Body of pancreas (tissue), 4 donors: ENCODE data around the gene KLHL1. TPM values are rescaled to one million over a fixed set of nuclear protein-coding genes. Genes with fewer than 3 reads are reported as not detected.

Experiments used
- ATAC-seq: fragments of 150-250 bp; one replicate; pipeline ENCODE4 v1.9.1; 2016
- DNase-seq, 4 donors: peaks; one replicate each; pipeline ENCODE4 v3.0.0-alpha.2; 2019
- H3K27ac ChIP-seq, 4 donors: fragments of 200-600 bp; sonication (generic); 1 replicate in 3 of 4; 2 replicates in 1 of 4; pipeline versions ENCODE4 v1.5.1 to v1.6.1; 2016 to 2019; ENCODE audit warnings: mild to moderate bottlenecking in 1 of 4, mixed read lengths in 1 of 4, moderate library complexity in 1 of 4
- H3K27me3 ChIP-seq, 2 donors: fragments of 200-600 bp; sonication (generic); one replicate each; pipeline ENCODE4 v1.6.0; 2016; ENCODE audit warnings: mild to moderate bottlenecking in 1 of 2
- H3K36me3 ChIP-seq, 2 donors: fragments of 200-600 bp; sonication (generic); replicated peaks in 1 of 2; 2 replicates each; pipeline ENCODE4 v1.5.1; 2016; ENCODE audit warnings: low read depth in 2 of 2; ENCODE audit not compliant: insufficient read depth in 1 of 2
- H3K4me1 ChIP-seq: fragments of 200-600 bp; sonication (generic); one replicate; pipeline ENCODE4 v1.6.0; 2016
- H3K4me3 ChIP-seq, 2 donors: fragments of 200-600 bp; sonication (generic); 1 replicate in 1 of 2; 2 replicates in 1 of 2; pipeline ENCODE4 v1.5.1; 2016 to 2019
- H3K9me3 ChIP-seq, 3 donors: fragments of 200-600 bp; sonication (generic); 1 replicate in 2 of 3; 2 replicates in 1 of 3; pipeline ENCODE4 v1.5.1; 2016
- CTCF ChIP-seq, 7 experiments: fragments of 450-650 bp in 4 of 7; fragments of 200-600 bp in 3 of 7; sonication (generic) in 3 of 7; IDR thresholded peaks; one replicate each; pipeline ENCODE4 v1.5.1; 2016 to 2019; ENCODE audit warnings: antibody characterized with exemption in 7 of 7
- POLR2A ChIP-seq, 3 donors: fragments of 450-650 bp; IDR thresholded peaks; one replicate each; pipeline ENCODE4 v1.6.1; 2016; ENCODE audit warnings: antibody characterized with exemption in 3 of 3, mild to moderate bottlenecking in 2 of 3
- WGBS, 2 donors: methylation state at CpG; one replicate each; pipeline ENCODE4 v1.1.5; 2017; 5-methylcytosine and 5-hydroxymethylcytosine counted together
- intact Hi-C: fragments of 100-400 bp; cut with DNase I; formaldehyde crosslinking; loops from one replicate; pipeline ENCODE4 v1.15.1; 2023
- total RNA-seq, 2 donors: library from RNA; depleted of rRNA; stranded (reverse); fragments of >200 nt; gene quantifications; one replicate each; pipeline ENCODE4 v1.1.0, GENCODE V29; 2016

The KLHL1 gene
- total RNA-seq, 2 donors from 2014 or later: 0.26 TPM; not detected in 1

- 70 to 80% methylated on average over 5 of the region's 5 CpGs for WGBS, 2 donors
- Histone ChIP-seq H3K9me3 (peaks cover 0 to 2% (median 0%) of the 10 kb centered on the region in 3 donors), H3K27ac (no peak overlapping the region), H3K4me3 (no peak overlapping the region), H3K4me1 (no peaks in the 10 kb centered on the region), H3K27me3 (no peaks in the 10 kb centered on the region), H3K36me3 (no peaks in the 10 kb centered on the region)
- intact Hi-C loops: no loop called here
- ATAC-seq: no peak
- TF ChIP-seq POLR2A (IDR thresholded peaks at IDR 0.05): no peak
- TF ChIP-seq CTCF (IDR thresholded peaks at IDR 0.05): no peak
- no peak for DNase-seq
Measured at GRCh38 chr13:69956839-69957238, 151.4 kb downstream of the KLHL1 start.

GRCh38 chr13:69956349-69956748 is 151.9 kb downstream of the KLHL1 start:
- Histone ChIP-seq H3K4me3 (no peak overlapping the region), H3K9me3 (peaks cover 0 to 2% (median 0%) of the 10 kb centered on the region in 3 donors), H3K27me3 (no peaks in the 10 kb centered on the region), H3K27ac (no peak overlapping the region), H3K4me1 (no peaks in the 10 kb centered on the region), H3K36me3 (no peaks in the 10 kb centered on the region)
- intact Hi-C loops: no loop called here
- DNase-seq (no peak), ATAC-seq (no peak)
- TF ChIP-seq POLR2A (IDR thresholded peaks at IDR 0.05) (no peak), CTCF (IDR thresholded peaks at IDR 0.05) (no peak)
- 82 to 87% methylated on average over 2 of the region's 2 CpGs for WGBS, 2 donors

GRCh38 chr13:69955271-69955670 is 153.0 kb downstream of the KLHL1 start:
- intact Hi-C loops: no loop called here
- TF ChIP-seq POLR2A (IDR thresholded peaks at IDR 0.05): no peak
- DNase-seq: no peak
- Histone ChIP-seq H3K27me3 (no peaks in the 10 kb centered on the region), H3K27ac (no peak overlapping the region), H3K36me3 (no peaks in the 10 kb centered on the region), H3K4me3 (no peak overlapping the region), H3K4me1 (no peaks in the 10 kb centered on the region), H3K9me3 (peaks cover 0 to 2% (median 0%) of the 10 kb centered on the region in 3 donors)
- no peak for ATAC-seq

- TF ChIP-seq POLR2A (IDR thresholded peaks at IDR 0.05) (no peak), CTCF (IDR thresholded peaks at IDR 0.05) (no peak)
- 57 to 79% methylated on average over 2 of the region's 2 CpGs for WGBS, 2 donors
- H3K36me3 ChIP-seq: no peaks in the 10 kb centered on the region
Measured at GRCh38 chr13:69951412-69951811, 156.8 kb downstream of the KLHL1 start.

GRCh38 chr13:69950160-69950559 is 158.1 kb downstream of the KLHL1 start:
- no peak overlapping the region for H3K27ac ChIP-seq
- H3K36me3 ChIP-seq: no peaks in the 10 kb centered on the region
- DNase-seq: no peak
- TF ChIP-seq POLR2A (IDR thresholded peaks at IDR 0.05) (no peak), CTCF (IDR thresholded peaks at IDR 0.05) (no peak)
- H3K4me1 ChIP-seq: no peaks in the 10 kb centered on the region
- intact Hi-C loops: no loop called here
- 27 to 34% methylated on average over 4 of the region's 4 CpGs for WGBS, 2 donors
- ATAC-seq: no peak
- H3K27me3 ChIP-seq: no peaks in the 10 kb centered on the region
- no peak overlapping the region for H3K4me3 ChIP-seq
- H3K9me3 ChIP-seq: no peaks in the 10 kb centered on the region

More at GRCh38 chr13:69951412-69951811, 156.8 kb downstream of the KLHL1 start:
- no peak overlapping the region for H3K4me3 ChIP-seq
- H3K9me3 ChIP-seq: peaks cover 0 to under 1% (median 0%) of the 10 kb centered on the region in 3 donors
- no peaks in the 10 kb centered on the region for H3K27me3 ChIP-seq
- DNase-seq (no peak), ATAC-seq (no peak)
- H3K27ac ChIP-seq: no peak overlapping the region
- intact Hi-C loops: no loop called here
- H3K4me1 ChIP-seq: no peaks in the 10 kb centered on the region
